22Rv1 (cell line): ENCODE data around the gene DERL2.

ENCODE experiments used
- ZFX ChIP-seq: fragments of 450-650 bp; IDR thresholded peaks from 2 replicates; pipeline ENCODE4 v1.6.1; 2017; ENCODE audit warnings: antibody characterized with exemption, borderline replicate concordance
- TF ChIP-seq, protein P1 (sequence below): fragments of 450-650 bp; IDR thresholded peaks from 2 replicates; pipeline ENCODE4 v1.5.1; 2017; ENCODE audit warnings: mild to moderate bottlenecking

DNA sequence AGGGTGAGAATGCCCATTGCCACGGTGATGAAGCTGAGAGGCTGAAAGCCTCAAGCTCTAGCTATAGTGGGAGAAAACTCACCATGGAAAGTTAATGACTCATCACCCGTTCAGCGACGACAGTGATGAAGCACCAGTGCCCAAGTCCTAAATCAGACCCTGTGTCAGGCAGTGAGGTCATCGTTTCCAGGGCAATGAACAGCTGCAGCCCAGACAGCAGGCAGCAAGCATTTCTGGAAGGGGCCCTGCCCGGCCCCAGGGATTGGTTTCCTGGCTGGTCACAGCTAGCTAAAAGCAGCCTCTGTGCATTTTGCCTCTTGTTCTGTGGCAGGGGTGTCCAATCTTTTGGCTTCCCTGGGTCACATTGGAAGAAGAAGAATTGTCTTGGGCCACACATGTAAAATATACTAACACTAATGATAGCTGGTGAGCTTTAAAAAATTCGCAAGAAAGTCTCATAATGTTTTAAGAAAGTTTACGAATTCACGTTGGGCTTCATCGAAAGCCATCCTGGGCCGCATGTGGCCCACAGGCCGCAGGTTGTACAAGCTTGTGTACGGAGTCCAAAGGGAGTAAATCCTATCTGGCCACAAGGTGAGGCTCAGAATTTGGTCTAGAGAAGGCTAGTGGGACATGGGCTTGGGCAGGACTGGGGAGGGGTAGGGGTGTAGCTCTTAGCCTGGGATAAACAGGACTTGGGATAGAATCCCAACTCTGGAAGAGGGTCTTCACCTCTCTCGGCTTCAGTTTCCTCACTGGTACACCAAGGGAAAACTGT is 41.0 kb upstream of the DERL2 start:
- TF ChIP-seq, protein P1, sequence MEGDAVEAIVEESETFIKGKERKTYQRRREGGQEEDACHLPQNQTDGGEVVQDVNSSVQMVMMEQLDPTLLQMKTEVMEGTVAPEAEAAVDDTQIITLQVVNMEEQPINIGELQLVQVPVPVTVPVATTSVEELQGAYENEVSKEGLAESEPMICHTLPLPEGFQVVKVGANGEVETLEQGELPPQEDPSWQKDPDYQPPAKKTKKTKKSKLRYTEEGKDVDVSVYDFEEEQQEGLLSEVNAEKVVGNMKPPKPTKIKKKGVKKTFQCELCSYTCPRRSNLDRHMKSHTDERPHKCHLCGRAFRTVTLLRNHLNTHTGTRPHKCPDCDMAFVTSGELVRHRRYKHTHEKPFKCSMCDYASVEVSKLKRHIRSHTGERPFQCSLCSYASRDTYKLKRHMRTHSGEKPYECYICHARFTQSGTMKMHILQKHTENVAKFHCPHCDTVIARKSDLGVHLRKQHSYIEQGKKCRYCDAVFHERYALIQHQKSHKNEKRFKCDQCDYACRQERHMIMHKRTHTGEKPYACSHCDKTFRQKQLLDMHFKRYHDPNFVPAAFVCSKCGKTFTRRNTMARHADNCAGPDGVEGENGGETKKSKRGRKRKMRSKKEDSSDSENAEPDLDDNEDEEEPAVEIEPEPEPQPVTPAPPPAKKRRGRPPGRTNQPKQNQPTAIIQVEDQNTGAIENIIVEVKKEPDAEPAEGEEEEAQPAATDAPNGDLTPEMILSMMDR: no peak
- no peak for TF ChIP-seq ZFX
